T-helper 1 cell treated with Interleukin-12 subunit alpha and Interleukin-12 subunit beta and Interleukin-4 antibody, amounts not matched to agents 30 μg/mL and 1 μg/mL, for 36 hours (primary cell): Measurements from ENCODE around the gene SEC14L5.

Experiments used
- H3K27ac Mint-ChIP-seq: one replicate; pipeline ENCODE4 v1.8.0; 2021; ENCODE audit warnings: mild to moderate bottlenecking, mixed read lengths
- H3K27me3 Mint-ChIP-seq: one replicate; pipeline ENCODE4 v1.8.0; 2021; ENCODE audit warnings: low read depth, mixed read lengths
- H3K36me3 Mint-ChIP-seq: one replicate; pipeline ENCODE4 v1.8.0; 2021; ENCODE audit warnings: low read depth, mixed read lengths
- H3K4me1 Mint-ChIP-seq: one replicate; pipeline ENCODE4 v1.8.0; 2021; ENCODE audit warnings: low read depth, mixed read lengths
- H3K4me3 Mint-ChIP-seq: one replicate; pipeline ENCODE4 v1.8.0; 2021; ENCODE audit warnings: mild to moderate bottlenecking, moderate library complexity, mixed read lengths
- H3K9me3 Mint-ChIP-seq: one replicate; pipeline ENCODE4 v1.8.0; 2021; ENCODE audit warnings: mixed read lengths

Gene SEC14L5

DNA sequence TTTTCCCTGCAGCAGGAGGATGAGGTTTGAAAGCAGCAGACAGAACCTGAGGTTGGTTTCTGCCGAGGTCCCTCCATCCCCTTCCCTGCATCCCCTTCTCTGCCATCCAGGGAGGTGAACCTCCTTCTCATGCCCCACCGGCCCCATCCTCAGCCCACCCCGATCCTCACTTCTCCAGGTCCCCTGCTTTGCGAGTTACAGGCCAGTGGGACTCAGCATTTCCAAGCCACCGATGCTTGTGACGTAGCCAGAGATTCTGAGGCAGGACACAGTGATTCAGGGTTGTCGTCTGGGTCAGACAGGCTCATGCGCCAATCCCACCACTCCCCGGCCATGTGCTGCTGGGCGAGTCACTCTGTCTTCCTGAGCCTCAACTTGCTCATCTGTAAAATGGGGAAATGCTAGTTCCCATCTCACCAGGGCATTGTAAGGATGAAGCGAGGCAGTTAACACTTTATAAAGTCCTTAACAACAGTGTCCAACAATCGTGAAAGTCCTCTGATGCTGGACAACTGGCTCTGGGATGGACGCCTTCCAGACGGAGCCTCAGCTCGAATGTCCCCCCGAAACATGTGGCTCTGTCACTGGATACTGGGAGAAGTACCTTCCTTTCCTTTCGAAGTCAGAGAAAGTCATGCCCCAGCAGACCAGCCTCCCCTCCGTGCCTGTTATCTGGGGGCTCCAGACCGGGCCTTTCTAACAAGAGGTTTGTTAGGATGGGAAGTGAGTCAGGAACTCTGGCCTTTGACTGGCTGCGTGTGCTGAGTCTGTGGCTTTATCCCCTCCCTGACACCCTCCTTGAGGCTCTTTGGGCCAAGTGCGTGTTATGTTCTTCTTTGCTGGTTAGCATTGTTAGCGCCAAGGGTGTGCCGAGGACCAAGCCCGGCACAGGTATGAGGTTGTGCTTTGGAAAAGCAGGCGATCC, 21.9 kb downstream of the SEC14L5 start:
- Mint-ChIP-seq H3K4me3 (no peak overlapping the region), H3K36me3 (no peaks in the 10 kb centered on the region), H3K9me3 (peaks cover 11% of the 10 kb centered on the region), H3K27ac (no peak overlapping the region), H3K4me1 (no peaks in the 10 kb centered on the region), H3K27me3 (peaks cover 8% of the 10 kb centered on the region)

DNA sequence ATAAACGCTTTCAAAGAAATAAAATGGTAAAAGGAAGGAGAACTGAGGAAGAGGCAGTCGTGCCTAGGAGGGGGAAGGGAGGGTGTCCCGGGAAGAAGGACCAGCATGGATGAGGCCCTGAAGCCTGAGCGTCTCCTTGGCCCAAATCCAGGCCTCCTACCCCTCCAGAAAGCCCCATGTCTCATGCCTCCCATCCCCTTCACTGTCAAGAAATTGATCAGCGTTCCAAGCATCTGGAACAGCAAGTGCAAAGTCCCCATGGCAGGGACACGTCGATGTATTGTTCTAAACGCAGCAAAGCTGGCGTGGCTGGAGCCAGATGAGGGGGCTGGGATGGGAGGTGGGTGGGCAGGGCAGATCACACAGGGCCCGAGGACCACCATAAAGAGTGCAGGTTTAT, 22.6 kb downstream of the SEC14L5 start:
- H3K36me3 Mint-ChIP-seq, result no peaks in the 10 kb centered on the region
- H3K27ac Mint-ChIP-seq, result no peak overlapping the region
- H3K9me3 Mint-ChIP-seq, result peaks cover 7% of the 10 kb centered on the region
- no peak overlapping the region for H3K4me3 Mint-ChIP-seq
- peaks cover 4% of the 10 kb centered on the region for H3K27me3 Mint-ChIP-seq
- H3K4me1 Mint-ChIP-seq, result no peaks in the 10 kb centered on the region

DNA sequence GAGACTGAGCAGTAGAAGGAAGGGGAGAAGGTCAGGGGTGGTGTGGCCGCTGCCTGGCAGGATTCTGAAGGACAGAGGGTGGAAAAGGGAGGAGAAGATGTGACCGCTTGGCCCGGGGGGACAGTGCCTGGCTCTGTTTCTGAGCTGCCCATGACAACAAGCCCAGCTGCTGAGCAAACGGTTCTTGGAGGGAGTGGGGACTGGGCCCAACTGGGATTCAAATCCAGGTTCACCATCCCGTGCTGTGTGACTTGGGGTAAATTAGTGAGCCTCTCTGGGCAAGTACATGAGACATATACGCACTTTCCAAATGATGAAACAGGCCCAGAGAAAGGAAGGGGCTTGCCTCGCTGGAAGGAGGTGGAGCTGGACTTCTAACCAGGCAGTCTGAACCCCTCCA, 23.3 kb downstream of the SEC14L5 start:
- peaks cover 11% of the 10 kb centered on the region for H3K27me3 Mint-ChIP-seq
- no peak overlapping the region for H3K27ac Mint-ChIP-seq
- peaks cover 5% of the 10 kb centered on the region for H3K9me3 Mint-ChIP-seq
- H3K4me1 Mint-ChIP-seq, result no peaks in the 10 kb centered on the region
- no peaks in the 10 kb centered on the region for H3K36me3 Mint-ChIP-seq
- H3K4me3 Mint-ChIP-seq, result no peak overlapping the region

DNA sequence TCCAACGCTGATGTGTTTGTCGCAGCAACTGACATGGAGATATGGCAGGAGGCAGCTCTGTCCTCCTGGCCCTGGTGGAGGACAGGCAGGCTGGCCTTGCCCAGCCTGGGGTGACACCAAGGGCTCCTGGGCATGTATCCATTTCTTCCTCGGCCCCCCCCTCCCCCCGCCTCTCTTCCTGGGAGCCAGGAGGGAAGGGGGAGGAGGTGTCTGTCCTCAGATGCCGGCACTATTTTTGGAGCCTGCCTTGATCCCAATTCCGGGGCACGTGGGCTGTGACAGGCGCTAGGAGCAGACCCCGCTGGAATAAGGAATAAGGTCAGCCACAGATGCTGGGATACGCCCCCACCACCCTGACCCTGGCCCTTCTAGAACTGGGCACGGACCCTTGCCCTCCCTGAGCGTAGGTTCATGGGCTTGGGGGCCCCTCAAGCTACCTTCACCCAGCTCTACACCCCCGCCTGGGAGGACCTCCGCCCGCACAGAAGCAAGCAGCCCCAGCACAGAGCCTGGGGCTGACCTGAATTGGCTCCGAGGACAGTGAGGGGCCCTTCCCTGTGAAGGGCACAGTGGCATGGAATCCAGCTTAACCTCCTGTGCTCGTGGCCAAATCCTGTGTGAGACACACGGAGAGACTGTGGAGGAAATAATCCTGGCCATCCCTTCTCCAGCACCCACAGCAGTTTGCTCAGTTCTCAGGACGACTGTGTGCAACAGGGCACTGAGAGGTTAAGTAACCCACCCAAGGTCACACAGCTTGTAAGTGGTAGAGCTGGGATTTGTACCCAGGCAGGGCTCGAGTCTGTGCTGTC, 24.1 kb downstream of the SEC14L5 start:
- peaks cover 5% of the 10 kb centered on the region for H3K9me3 Mint-ChIP-seq

DNA sequence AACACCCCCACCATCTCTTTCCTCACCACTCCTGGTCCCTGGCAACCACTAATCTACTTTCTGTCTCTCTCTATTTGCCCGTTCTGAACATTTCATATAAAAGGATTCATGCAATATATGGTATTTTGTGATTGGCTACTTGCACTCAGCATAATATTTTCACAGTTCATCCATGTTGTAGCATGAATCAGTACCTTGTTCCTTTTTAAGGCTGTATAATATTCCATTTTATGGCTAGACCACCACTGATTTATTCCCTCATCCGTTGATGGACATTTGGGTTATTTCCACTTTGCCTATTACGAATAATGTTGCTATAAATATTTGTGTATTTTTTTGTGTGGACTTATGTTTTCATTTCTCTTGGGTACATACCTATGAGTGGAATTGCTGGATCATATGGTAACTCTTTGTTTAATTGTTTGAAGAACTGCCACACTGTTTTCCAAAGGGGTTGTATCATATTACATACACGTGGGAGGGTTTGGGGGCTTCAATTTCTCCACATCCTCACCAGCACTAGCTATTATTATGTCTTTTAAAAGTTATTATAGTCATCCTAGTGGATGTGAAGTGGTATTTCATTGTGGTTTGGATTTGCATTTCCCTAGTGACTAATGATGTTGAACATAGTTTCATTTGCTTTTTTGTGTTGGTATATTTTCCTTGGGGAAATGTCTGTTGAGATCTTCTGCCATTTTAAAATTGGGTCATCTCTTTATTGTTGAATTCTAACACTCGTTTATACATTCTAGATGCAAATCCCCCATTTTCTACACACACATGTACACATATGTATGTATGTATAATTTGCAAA, 26.3 kb downstream of the SEC14L5 start:
- Mint-ChIP-seq H3K27ac (no peak overlapping the region), H3K27me3 (peaks cover 32% of the 10 kb centered on the region), H3K9me3 (peaks cover 5% of the 10 kb centered on the region), H3K36me3 (no peaks in the 10 kb centered on the region), H3K4me1 (no peaks in the 10 kb centered on the region), H3K4me3 (no peak overlapping the region)

More for the DNA sequence above, 24.1 kb downstream of the SEC14L5 start:
- no peaks in the 10 kb centered on the region for H3K4me1 Mint-ChIP-seq
- no peak overlapping the region for H3K27ac Mint-ChIP-seq
- peaks cover 19% of the 10 kb centered on the region for H3K27me3 Mint-ChIP-seq
- no peak overlapping the region for H3K4me3 Mint-ChIP-seq
- H3K36me3 Mint-ChIP-seq, result no peaks in the 10 kb centered on the region

DNA sequence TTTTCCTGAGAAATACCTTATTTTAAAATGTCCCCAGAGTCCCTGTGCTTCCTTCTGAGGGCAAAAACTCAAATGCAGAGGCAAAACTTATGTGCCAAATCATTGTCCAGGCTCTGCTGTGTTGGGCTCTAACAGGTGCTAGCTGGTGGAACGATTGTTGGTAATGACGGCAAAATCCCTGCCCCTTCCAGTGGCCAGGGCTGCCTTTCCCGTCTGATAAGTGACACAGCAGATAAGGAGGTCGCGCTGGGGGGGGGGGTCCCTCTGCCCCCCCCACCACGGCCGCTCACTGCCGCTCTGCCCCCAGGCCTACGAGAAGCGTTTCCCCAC, 29.1 kb downstream of the SEC14L5 start:
- H3K27ac Mint-ChIP-seq, result no peak overlapping the region
- peaks cover 5% of the 10 kb centered on the region for H3K9me3 Mint-ChIP-seq
- H3K4me3 Mint-ChIP-seq, result no peak overlapping the region
- H3K36me3 Mint-ChIP-seq, result no peaks in the 10 kb centered on the region
- peaks cover 36% of the 10 kb centered on the region for H3K27me3 Mint-ChIP-seq
- no peaks in the 10 kb centered on the region for H3K4me1 Mint-ChIP-seq

DNA sequence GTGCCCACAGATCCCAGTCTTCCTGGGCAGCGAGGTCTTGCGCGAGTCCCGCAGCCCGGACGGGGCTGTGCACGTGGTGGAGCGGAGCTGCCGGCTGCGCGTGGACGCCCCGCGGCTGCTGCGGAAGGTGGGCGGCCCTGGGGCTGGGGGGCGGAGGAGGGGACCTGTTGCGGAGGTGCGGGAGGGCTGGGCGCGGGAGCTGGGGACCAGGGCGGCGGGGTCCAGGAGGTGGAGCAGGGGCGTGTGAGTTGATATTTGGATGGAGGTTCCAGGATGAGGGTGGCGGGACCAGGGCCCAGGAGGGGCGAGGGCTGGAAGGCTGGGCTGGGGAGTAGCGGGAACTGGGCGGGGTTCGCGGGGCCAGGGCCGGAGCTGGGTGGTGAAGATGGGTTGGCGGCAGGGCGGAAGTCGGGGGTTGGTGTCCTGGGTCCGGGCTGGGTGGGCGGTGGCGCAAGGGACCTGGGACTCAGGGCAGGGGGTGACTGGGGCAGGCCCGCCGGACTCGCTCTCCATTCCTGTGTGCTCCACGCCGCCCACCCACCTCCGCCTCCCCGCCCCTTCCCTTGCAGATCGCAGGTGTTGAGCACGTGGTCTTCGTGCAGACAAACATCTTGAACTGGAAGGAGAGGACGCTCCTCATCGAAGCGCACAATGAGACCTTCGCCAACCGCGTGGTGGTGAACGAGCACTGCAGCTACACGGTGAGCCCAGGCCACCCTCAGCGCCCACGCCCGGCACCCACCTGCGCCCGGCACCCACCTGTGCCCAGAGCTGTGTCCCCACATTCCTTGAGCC, 29.6 kb downstream of the SEC14L5 start:
- Mint-ChIP-seq H3K36me3 (no peaks in the 10 kb centered on the region), H3K27ac (no peak overlapping the region), H3K4me3 (no peak overlapping the region), H3K4me1 (no peaks in the 10 kb centered on the region), H3K27me3 (peaks cover 36% of the 10 kb centered on the region), H3K9me3 (peaks cover 5% of the 10 kb centered on the region)

DNA sequence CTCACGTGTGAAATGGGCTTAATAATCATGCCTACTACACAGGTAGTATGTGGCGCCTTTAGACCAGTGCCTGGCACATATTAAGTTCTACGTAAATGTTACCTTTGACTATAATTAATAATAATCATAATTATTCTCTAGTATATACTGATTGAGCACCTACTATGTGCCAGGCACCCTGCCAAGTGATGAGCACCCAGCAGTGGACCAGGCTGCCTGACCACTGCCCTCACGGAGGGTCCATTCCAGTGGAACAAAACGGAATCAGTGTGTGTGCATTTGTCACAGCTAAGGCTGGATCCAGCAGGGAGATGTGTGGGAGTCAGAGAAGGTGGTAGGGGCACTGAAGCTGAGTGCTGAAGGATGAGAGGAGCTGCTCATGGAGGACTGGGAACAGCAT, 30.5 kb downstream of the SEC14L5 start:
- Mint-ChIP-seq H3K27me3 (peaks cover 36% of the 10 kb centered on the region), H3K27ac (no peak overlapping the region), H3K9me3 (peaks cover 5% of the 10 kb centered on the region), H3K4me3 (no peak overlapping the region), H3K36me3 (no peaks in the 10 kb centered on the region), H3K4me1 (no peaks in the 10 kb centered on the region)

DNA sequence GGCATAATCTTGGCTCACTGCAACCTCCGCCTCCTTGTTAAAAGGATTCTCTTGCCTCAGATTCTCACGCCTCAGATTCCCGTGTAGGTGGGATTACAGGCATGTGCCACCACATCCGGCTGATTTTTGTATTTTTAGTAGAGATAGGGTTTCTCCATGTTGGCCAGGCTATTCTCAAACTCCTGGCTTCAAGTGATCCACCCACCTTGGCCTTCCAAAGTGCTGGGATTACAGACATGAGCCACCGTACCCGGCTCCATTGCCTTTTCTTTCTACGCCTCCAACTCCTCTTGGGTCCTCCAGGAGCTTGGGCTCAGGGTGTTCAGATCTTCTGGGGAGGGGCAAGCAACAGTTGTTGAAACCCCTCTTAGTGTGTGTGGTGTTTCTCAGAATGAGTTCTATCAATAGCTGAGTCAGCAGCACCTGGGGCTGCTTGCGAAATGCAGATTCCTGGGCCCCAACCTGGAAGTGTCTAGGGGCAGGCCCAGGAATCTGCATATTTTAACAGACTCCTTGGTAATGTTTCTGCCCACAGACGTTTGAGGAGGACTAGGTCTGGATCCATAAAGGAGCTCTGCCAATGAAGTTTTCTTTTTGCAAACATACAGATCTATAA, 31.4 kb downstream of the SEC14L5 start:
- no peaks in the 10 kb centered on the region for H3K9me3 Mint-ChIP-seq
- H3K27me3 Mint-ChIP-seq, result peaks cover 31% of the 10 kb centered on the region
- H3K27ac Mint-ChIP-seq, result no peak overlapping the region
- no peaks in the 10 kb centered on the region for H3K36me3 Mint-ChIP-seq
- H3K4me3 Mint-ChIP-seq, result no peak overlapping the region
- H3K4me1 Mint-ChIP-seq, result no peaks in the 10 kb centered on the region

DNA sequence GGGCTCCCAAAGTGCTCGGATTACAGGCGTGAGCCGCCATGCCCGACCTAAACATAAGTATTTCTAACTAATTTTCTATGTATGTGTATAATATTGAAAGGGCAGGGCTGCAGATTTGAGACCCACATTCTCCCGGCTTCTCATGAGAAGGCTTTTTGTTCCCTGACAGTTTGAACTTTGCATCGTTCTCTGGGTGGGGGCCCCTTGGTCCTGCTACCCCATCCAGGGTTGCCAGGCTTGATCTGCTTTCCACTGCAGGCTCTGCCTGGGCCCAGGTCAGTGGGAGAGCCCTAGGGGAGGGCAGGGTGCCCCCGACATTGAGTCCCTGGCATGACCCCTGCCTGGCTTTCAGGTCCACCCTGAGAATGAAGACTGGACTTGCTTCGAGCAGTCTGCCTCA, 32.3 kb downstream of the SEC14L5 start:
- H3K4me1 Mint-ChIP-seq, result no peaks in the 10 kb centered on the region
- H3K9me3 Mint-ChIP-seq, result no peaks in the 10 kb centered on the region
- H3K4me3 Mint-ChIP-seq, result no peak overlapping the region
- H3K36me3 Mint-ChIP-seq, result no peaks in the 10 kb centered on the region
- H3K27me3 Mint-ChIP-seq, result peaks cover 31% of the 10 kb centered on the region
- no peak overlapping the region for H3K27ac Mint-ChIP-seq

DNA sequence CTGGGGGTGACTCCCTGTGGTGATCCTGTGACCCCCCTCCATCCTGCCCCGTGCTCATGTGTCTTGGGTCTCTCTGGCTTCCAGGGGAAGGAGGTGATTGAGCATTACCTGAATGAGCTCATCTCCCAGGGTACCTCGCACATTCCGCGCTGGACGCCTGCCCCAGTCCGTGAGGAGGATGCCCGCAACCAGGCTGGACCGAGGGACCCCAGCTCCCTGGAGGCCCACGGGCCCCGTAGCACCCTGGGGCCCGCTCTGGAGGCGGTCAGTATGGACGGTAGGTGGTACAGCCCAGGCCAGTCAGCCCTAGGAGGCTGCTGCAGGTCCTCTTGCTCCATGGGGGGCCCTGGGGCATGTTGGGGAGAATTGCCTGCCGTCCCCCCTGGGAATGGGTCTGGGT, 33.6 kb downstream of the SEC14L5 start:
- Mint-ChIP-seq H3K27ac (no peak overlapping the region), H3K4me1 (no peaks in the 10 kb centered on the region), H3K27me3 (peaks cover 22% of the 10 kb centered on the region), H3K36me3 (no peaks in the 10 kb centered on the region), H3K4me3 (no peak overlapping the region), H3K9me3 (no peaks in the 10 kb centered on the region)

DNA sequence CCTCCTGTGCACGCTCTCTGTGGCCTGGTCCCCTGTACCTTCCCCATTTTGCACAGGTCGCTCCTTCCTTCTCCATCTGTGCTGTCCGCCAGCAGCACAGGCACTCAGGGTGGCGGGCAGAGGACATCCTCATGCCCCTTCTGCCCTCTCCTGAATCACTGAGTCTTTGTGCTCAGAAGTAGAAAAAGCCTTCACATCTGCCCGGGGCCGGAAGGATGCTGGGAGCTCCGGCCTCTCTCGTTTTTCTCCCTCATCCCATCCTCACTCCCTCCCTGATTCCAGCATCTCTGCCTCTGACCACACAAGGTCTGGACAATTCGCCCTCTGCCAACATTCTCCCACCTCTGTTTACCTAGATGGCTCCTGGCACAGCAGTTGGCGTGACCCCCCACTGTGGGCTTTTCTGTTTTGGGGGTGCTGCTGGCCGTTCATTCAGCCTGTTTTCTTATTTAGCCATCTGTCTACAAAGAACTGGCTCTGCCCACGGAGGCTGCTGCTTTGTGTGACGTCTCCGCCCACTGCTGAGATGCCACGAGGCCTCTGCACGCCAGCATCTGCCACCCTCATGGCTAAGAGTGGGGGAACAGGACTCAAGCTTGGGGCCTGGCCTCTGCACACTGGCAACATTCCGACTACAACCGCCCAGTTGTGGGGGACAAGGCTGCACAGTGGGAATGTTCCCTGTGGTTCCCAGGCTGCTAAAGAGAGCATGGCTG, 36.7 kb downstream of the SEC14L5 start:
- Mint-ChIP-seq H3K27me3 (no peaks in the 10 kb centered on the region), H3K27ac (no peak overlapping the region), H3K36me3 (no peaks in the 10 kb centered on the region), H3K4me3 (no peak overlapping the region), H3K4me1 (no peaks in the 10 kb centered on the region), H3K9me3 (no peaks in the 10 kb centered on the region)

DNA sequence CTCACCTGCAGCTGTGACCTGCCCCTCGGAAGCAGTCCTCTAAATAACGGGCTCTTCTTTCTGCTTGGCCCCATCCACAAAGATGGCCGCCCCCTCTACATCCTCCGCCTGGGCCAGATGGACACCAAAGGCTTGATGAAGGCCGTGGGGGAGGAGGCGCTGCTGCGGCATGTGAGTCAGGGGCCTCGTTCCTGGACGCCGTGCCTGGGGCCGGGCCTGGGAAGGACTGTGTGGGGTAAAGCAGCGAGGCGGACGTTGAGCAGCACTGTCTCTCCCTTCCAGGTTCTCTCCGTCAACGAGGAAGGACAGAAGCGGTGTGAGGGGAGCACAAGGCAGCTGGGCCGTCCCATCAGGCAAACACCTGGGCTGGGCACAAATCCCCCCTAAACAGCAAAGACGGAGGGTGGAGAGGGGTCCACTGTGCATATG, 42.5 kb downstream of the SEC14L5 start:
- H3K4me3 Mint-ChIP-seq, result no peak overlapping the region
- H3K4me1 Mint-ChIP-seq, result no peaks in the 10 kb centered on the region
- H3K36me3 Mint-ChIP-seq, result no peaks in the 10 kb centered on the region
- no peaks in the 10 kb centered on the region for H3K27me3 Mint-ChIP-seq
- no peak overlapping the region for H3K27ac Mint-ChIP-seq
- no peaks in the 10 kb centered on the region for H3K9me3 Mint-ChIP-seq
